SKM-1 (cell line): ENCODE data around the gene OXNAD1.
"Not testable (repeated sequence)": the region's sequence is repeated elsewhere in the genome, so short reads cannot be mapped to it uniquely, and the experiment has no call there.

Source experiments
- DNase-seq: peaks from one replicate; lab custom pipeline; 2025; ENCODE audit not compliant: unreplicated experiment; lab: John Stamatoyannopoulos, UW

Gene OXNAD1

GRCh38 chr3:16302082-16302631 lies 37.1 kb downstream of the OXNAD1 start:
- no peak for DNase-seq

GRCh38 chr3:16303037-16303575 lies 38.1 kb downstream of the OXNAD1 start:
- DNase-seq, result no peak

- DNase-seq, result no peak
Observed at GRCh38 chr3:16304061-16305010, 39.3 kb downstream of the OXNAD1 start.

- no peak for DNase-seq
Observed at GRCh38 chr3:16305111-16305541, 40.1 kb downstream of the OXNAD1 start.

- no peak for DNase-seq
Observed at GRCh38 chr3:16307832-16308531, 43.0 kb downstream of the OXNAD1 start.

- DNase-seq, result no peak
Observed at GRCh38 chr3:16308727-16309126, 43.7 kb downstream of the OXNAD1 start.

GRCh38 chr3:16309558-16309957 lies 44.5 kb downstream of the OXNAD1 start:
- no peak for DNase-seq

- DNase-seq, result not testable (repeated sequence)
Observed at GRCh38 chr3:16310486-16310885, 45.5 kb downstream of the OXNAD1 start.

GRCh38 chr3:16311960-16312451 lies 47.0 kb downstream of the OXNAD1 start:
- peak; percentile 34 for DNase-seq

GRCh38 chr3:16313886-16314645 lies 49.1 kb downstream of the OXNAD1 start:
- DNase-seq, result no peak

- DNase-seq, result no peak
Observed at GRCh38 chr3:16315623-16316022, 50.6 kb downstream of the OXNAD1 start.

GRCh38 chr3:16316396-16316795 lies 51.4 kb downstream of the OXNAD1 start:
- DNase-seq, result no peak

- no peak for DNase-seq
Observed at GRCh38 chr3:16316847-16317560, 52.0 kb downstream of the OXNAD1 start.

- DNase-seq, result no peak
Observed at GRCh38 chr3:16317561-16317945, 52.5 kb downstream of the OXNAD1 start.

GRCh38 chr3:16318176-16318575 lies 53.2 kb downstream of the OXNAD1 start:
- no peak for DNase-seq

GRCh38 chr3:16319307-16319706 lies 54.3 kb downstream of the OXNAD1 start:
- peak; percentile 26 for DNase-seq

- no peak for DNase-seq
Observed at GRCh38 chr3:16319723-16320122, 54.7 kb downstream of the OXNAD1 start.

GRCh38 chr3:16320711-16321110 lies 55.7 kb downstream of the OXNAD1 start:
- DNase-seq, result no peak

GRCh38 chr3:16322189-16322588 lies 57.2 kb downstream of the OXNAD1 start:
- DNase-seq, result no peak

- DNase-seq, result no peak
Observed at GRCh38 chr3:16323737-16324136, 58.7 kb downstream of the OXNAD1 start.
